22Rv1 (cell line): ENCODE data around the gene CTNNA3.

ENCODE experiments used
- CTCF ChIP-seq: fragments of 450-650 bp; IDR thresholded peaks from 2 replicates; pipeline ENCODE4 v1.5.1; 2017; ENCODE audit warnings: mild to moderate bottlenecking
- ZFX ChIP-seq: fragments of 450-650 bp; IDR thresholded peaks from 2 replicates; pipeline ENCODE4 v1.6.1; 2017; ENCODE audit warnings: antibody characterized with exemption, borderline replicate concordance

GRCh38 chr10:67151471-67151870, 544.5 kb downstream of the CTNNA3 start:
- no peak for TF ChIP-seq CTCF
- TF ChIP-seq ZFX = no peak
